Head of caudate nucleus (tissue), 42 donors: ENCODE data around the gene SLC1A4.

Source experiments
- DNase-seq, 42 donors: peaks; one replicate each; pipeline versions ENCODE4 v3.0.0 to v3.0.0-alpha.2; 2020 to 2021; ENCODE audit warnings: mixed read lengths in 7 of 42
- intact Hi-C: fragments of 100-400 bp; cut with DNase I; formaldehyde crosslinking; loops from one replicate; pipeline ENCODE4 v1.15.0; 2022

The SLC1A4 gene

GRCh38 chr2:65057054-65057375, 67.8 kb downstream of the SLC1A4 start:
- intact Hi-C loops: loop anchor here (2.0 to 10.0 kb wide), 3 partner anchors 62 to 168 kb away; partner anchors contain the start of genes ACTR2 and RAB1A
- DNase-seq: no peak

GRCh38 chr2:65057391-65058052, 68.3 kb downstream of the SLC1A4 start:
- DNase-seq: no peak
- intact Hi-C loops: loop anchor here (2.0 to 10.0 kb wide), 3 partner anchors 63 to 167 kb away; partner anchors contain the start of genes ACTR2 and RAB1A

- intact Hi-C loops: loop anchor here (10.0 kb wide), 2 partner anchors 64 to 166 kb away; partner anchors contain the start of gene ACTR2
Measured at GRCh38 chr2:65059071-65059470, 69.9 kb downstream of the SLC1A4 start.

GRCh38 chr2:65061146-65061909, 72.1 kb downstream of the SLC1A4 start:
- DNase-seq: no peak
- intact Hi-C loops: no loop called here

More at GRCh38 chr2:65059071-65059470, 69.9 kb downstream of the SLC1A4 start:
- DNase-seq: no peak

GRCh38 chr2:65061910-65062339, 72.7 kb downstream of the SLC1A4 start:
- no peak for DNase-seq
- intact Hi-C loops: no loop called here

- intact Hi-C loops: no loop called here
- peak in 1 of 42 donors; percentile 7 for DNase-seq
Measured at GRCh38 chr2:65062843-65063825, 73.9 kb downstream of the SLC1A4 start.

GRCh38 chr2:65064728-65065552, 75.7 kb downstream of the SLC1A4 start:
- intact Hi-C loops: no loop called here
- DNase-seq: peak in 36 of 42 donors; percentile 24 to 87 (median 54)

GRCh38 chr2:65067806-65068553, 78.8 kb downstream of the SLC1A4 start:
- DNase-seq: peak in 1 of 42 donors; percentile 31
- intact Hi-C loops: no loop called here

GRCh38 chr2:65069439-65069824, 80.2 kb downstream of the SLC1A4 start:
- DNase-seq: peak in 1 of 42 donors; percentile 27
- intact Hi-C loops: no loop called here

GRCh38 chr2:65070172-65070830, 81.1 kb downstream of the SLC1A4 start:
- peak in 10 of 42 donors; percentile 33 to 56 (median 44) for DNase-seq

GRCh38 chr2:65070856-65071255, 81.7 kb downstream of the SLC1A4 start:
- peak in 1 of 42 donors; percentile 34 for DNase-seq
- intact Hi-C loops: no loop called here

More at GRCh38 chr2:65070172-65070830, 81.1 kb downstream of the SLC1A4 start:
- intact Hi-C loops: no loop called here

- peak in 1 of 42 donors; percentile 43 for DNase-seq
- intact Hi-C loops: no loop called here
Measured at GRCh38 chr2:65071499-65072180, 82.4 kb downstream of the SLC1A4 start.

GRCh38 chr2:65072181-65072970, 83.2 kb downstream of the SLC1A4 start:
- DNase-seq: peak in 1 of 42 donors; percentile 35
- intact Hi-C loops: no loop called here
